Omental fat pad (tissue), 4 donors: Measurements from ENCODE around the gene SCN7A. TPM values are rescaled to one million over a fixed set of nuclear protein-coding genes. Genes with fewer than 3 reads are reported as not detected.
"Not testable (repeated sequence)": the region's sequence is repeated elsewhere in the genome, so short reads cannot be mapped to it uniquely, and the experiment has no call there.

Experiments used
- ATAC-seq: fragments of 150-250 bp; one replicate; pipeline ENCODE4 v1.9.1; 2016; ENCODE audit warnings: mild to moderate bottlenecking, moderate library complexity; ENCODE audit not compliant: low FRiP score
- DNase-seq: peaks from one replicate; pipeline ENCODE4 v3.0.0-alpha.2; 2019; ENCODE audit warnings: low spot score
- CTCF ChIP-seq, 3 donors: fragments of 450-650 bp; IDR thresholded peaks; one replicate each; pipeline ENCODE4 v1.5.1; 2016 to 2017; ENCODE audit warnings: antibody characterized with exemption in 3 of 3, mild to moderate bottlenecking in 3 of 3, moderate library complexity in 2 of 3
- total RNA-seq, 4 donors: library from RNA; depleted of rRNA; stranded (reverse); fragments of >200 nt; gene quantifications; one replicate each; pipeline ENCODE4 v1.1.0, GENCODE V29; 2016

The SCN7A gene
- total RNA-seq, 4 donors from 2014 or later: 1.3 to 19.9 (median 7.9) TPM

- DNase-seq: no peak
- ATAC-seq: no peak
Measured at GRCh38 chr2:166485558-166486178, 8.4 kb downstream of the SCN7A start.

GRCh38 chr2:166472332-166472731 lies 21.7 kb downstream of the SCN7A start:
- no peak for DNase-seq
- no peak for ATAC-seq
- TF ChIP-seq CTCF (IDR thresholded peaks at IDR 0.05): no peak

More at GRCh38 chr2:166485558-166486178, 8.4 kb downstream of the SCN7A start:
- no peak for TF ChIP-seq CTCF (IDR thresholded peaks at IDR 0.05)

GRCh38 chr2:166468124-166469024 lies 25.7 kb downstream of the SCN7A start:
- TF ChIP-seq CTCF (IDR thresholded peaks at IDR 0.05): no peak
- ATAC-seq (no peak), DNase-seq (no peak)

- ATAC-seq (no peak), DNase-seq (no peak)
- no peak for TF ChIP-seq CTCF (IDR thresholded peaks at IDR 0.05)
Measured at GRCh38 chr2:166464187-166464586, 29.9 kb downstream of the SCN7A start.

- no peak for ATAC-seq
- no peak for TF ChIP-seq CTCF (IDR thresholded peaks at IDR 0.05)
- no peak for DNase-seq
Measured at GRCh38 chr2:166463640-166464039, 30.4 kb downstream of the SCN7A start.

GRCh38 chr2:166458674-166459073 lies 35.4 kb downstream of the SCN7A start:
- DNase-seq: no peak
- ATAC-seq: no peak
- TF ChIP-seq CTCF (IDR thresholded peaks at IDR 0.05): no peak

GRCh38 chr2:166455823-166456222 lies 38.2 kb downstream of the SCN7A start:
- not testable (repeated sequence) for ATAC-seq, DNase-seq
